Choroid plexus epithelial cell (primary cell): ENCODE data around the gene GUCY2D.

ENCODE experiments used
- DNase-seq: peaks from one replicate; pipeline ENCODE4 v3.0.0-alpha.2; 2010; ENCODE audit warnings: low read depth
- H3K4me3 ChIP-seq: 2 replicates; pipeline ENCODE4 v1.5.1; 2011; ENCODE audit warnings: low read depth, mild to moderate bottlenecking, control low read depth, low read length, moderate library complexity
- CTCF ChIP-seq: conservative IDR thresholded peaks from 2 replicates; pipeline ENCODE4 v1.5.1; 2011; ENCODE audit warnings: low read depth, mild to moderate bottlenecking, control low read depth, inconsistent platforms, low read length, moderate library complexity

The GUCY2D gene

GRCh38 chr17:8069587-8069860, 67.1 kb downstream of the GUCY2D start:
- H3K4me3 ChIP-seq: no peak overlapping the region
- no peak for DNase-seq
- TF ChIP-seq CTCF: no peak
